K562 (cell line): ENCODE measurements around the gene PRKAR1A. TPM values are rescaled to one million over a fixed set of nuclear protein-coding genes. Genes with fewer than 3 reads are reported as not detected.

ENCODE experiments used
- BRD4 ChIP-seq: fragments of 200-600 bp; sonication (generic); IDR thresholded peaks from 2 replicates; pipeline ENCODE4 v1.6.1; 2017; ENCODE audit warnings: inconsistent platforms
- CHD4 ChIP-seq: fragments of 200-600 bp; sonication (generic); IDR thresholded peaks from 3 replicates; pipeline ENCODE4 v1.6.1; 2012; ENCODE audit warnings: low read depth, mild to moderate bottlenecking, mixed read lengths, low read length, inconsistent platforms; ENCODE audit not compliant: insufficient read depth, insufficient replicate concordance, poor library complexity, severe bottlenecking
- CXXC5 ChIP-seq: fragments of 250-450 bp; sonication (Bioruptor Pico); IDR thresholded peaks from 2 replicates; pipeline ENCODE4 v1.8.0; 2022; ENCODE audit warnings: inconsistent platforms, mild to moderate bottlenecking, moderate library complexity
- FUS ChIP-seq: fragments of 200-400 bp; formaldehyde crosslinking; optimal IDR thresholded peaks from 2 replicates; pipeline ENCODE3; 2017; ENCODE audit warnings: low read depth, low read length
- MCM7 ChIP-seq, 2 experiments: fragments of 450-650 bp; IDR thresholded peaks; 2 replicates each; pipeline ENCODE4 v1.6.1; 2016 to 2018
- NCOA4 ChIP-seq: fragments of 450-650 bp; IDR thresholded peaks from 2 replicates; pipeline ENCODE4 v1.6.1; 2018; ENCODE audit warnings: mild to moderate bottlenecking; ENCODE audit not compliant: partially characterized antibody
- SLC30A9 ChIP-seq: fragments of 250-450 bp; sonication (Bioruptor Pico); IDR thresholded peaks from 2 replicates; pipeline ENCODE4 v1.8.0; 2022; ENCODE audit warnings: mild to moderate bottlenecking, moderate library complexity
- SRSF1 ChIP-seq: fragments of 200-400 bp; formaldehyde crosslinking; IDR thresholded peaks from 2 replicates; pipeline ENCODE4 v1.6.1; 2017; ENCODE audit warnings: mild to moderate bottlenecking, low read depth, low read length, moderate library complexity
- STAT5B ChIP-seq: fragments of 250-450 bp; sonication (Bioruptor Pico); IDR thresholded peaks from 2 replicates; pipeline ENCODE4 v1.8.0; 2021; ENCODE audit warnings: mild to moderate bottlenecking, inconsistent platforms
- TRIM24 ChIP-seq, 2 experiments: fragments of 450-650 bp; IDR thresholded peaks; 2 replicates each; pipeline ENCODE4 v1.6.1; 2016
- ZNF444 ChIP-seq: fragments of 250-450 bp; sonication (Bioruptor Pico); IDR thresholded peaks from 2 replicates; pipeline ENCODE4 v1.4.0; 2020; ENCODE audit warnings: mild to moderate bottlenecking, moderate library complexity
- polyA plus RNA-seq, 8 experiments: library from polyadenylated mRNA; depleted of rRNA in 4 of 8; stranded (reverse) in 5 of 8; unstranded in 3 of 8; fragments of >200 nt; fragmentation: Nextera tagmentation in 2 of 8; fragmentation: Illumina TruSeq in 1 of 8; extraction: Ambion mirVana in 2 of 8; extraction: Trizol in 1 of 8; gene quantifications; 2 replicates each; pipeline versions ENCODE4 v1.2.1 to v1.2.3, GENCODE V29; 2011 to 2014; ENCODE audit warnings: inconsistent platforms in 1 of 8, missing spikeins in 1 of 8
- total RNA-seq, 7 experiments: library from RNA; depleted of rRNA in 6 of 7; stranded (reverse); fragments of >200 nt in 6 of 7; fragmentation: Illumina TruSeq in 2 of 7; extraction: Trizol in 2 of 7; gene quantifications; 2 replicates each; pipeline versions ENCODE4 v1.2.1 to v1.2.3, GENCODE V29; 2011 to 2021; ENCODE audit warnings: low replicate concordance in 1 of 7
- TF ChIP-seq, protein P1 (sequence below): fragments of 450-650 bp; IDR thresholded peaks from 2 replicates; pipeline ENCODE4 v1.6.1; 2016; ENCODE audit warnings: mild to moderate bottlenecking, moderate library complexity
- TF ChIP-seq, protein P2 (sequence below): fragments of 250-450 bp; sonication (Bioruptor Pico); IDR thresholded peaks from 2 replicates; pipeline ENCODE4 v1.5.1; 2021; ENCODE audit warnings: mild to moderate bottlenecking
- TF ChIP-seq, protein P3 (sequence below): sonication (generic); formaldehyde crosslinking; IDR thresholded peaks from 2 replicates; pipeline ENCODE4 v1.8.0; 2023; ENCODE audit warnings: mild to moderate bottlenecking, missing genetic modification reagents

Gene PRKAR1A
- total and polyA plus RNA-seq, 9 of the 15 experiments (the other 6 are each of a cell fraction or from before 2014, with no cell fraction given): 15.0 to 95.6 (median 67.5) TPM

DNA sequence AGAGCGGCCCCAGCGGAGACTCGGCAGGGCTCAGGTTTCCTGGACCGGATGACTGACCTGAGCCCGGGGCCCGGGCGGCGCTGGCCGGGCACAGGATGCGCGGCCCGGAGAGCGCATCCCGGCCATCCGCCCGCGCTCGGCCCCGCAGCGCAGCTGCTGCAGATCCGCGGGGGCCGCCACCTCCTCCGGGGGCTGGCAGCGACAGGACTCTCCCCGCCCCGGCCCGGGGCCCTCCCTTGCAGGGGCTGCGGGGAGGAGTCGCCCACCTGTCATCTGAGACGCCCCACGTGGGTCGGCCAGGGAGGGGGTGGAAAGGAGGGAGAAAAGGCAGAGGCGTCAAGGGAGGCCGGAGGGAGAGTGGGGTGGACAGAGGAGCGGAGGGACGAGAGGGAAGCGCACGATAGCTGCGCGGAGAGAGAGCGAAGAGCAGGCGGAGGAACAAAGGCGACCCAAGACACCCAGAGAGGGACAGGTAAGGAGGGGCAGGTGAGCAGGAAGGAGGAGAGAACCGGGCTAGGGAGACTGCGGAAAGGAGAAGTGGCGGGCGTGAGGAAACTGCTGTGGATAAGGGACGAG is 471 bp upstream of the PRKAR1A start (continued):
- TF ChIP-seq, protein P1, sequence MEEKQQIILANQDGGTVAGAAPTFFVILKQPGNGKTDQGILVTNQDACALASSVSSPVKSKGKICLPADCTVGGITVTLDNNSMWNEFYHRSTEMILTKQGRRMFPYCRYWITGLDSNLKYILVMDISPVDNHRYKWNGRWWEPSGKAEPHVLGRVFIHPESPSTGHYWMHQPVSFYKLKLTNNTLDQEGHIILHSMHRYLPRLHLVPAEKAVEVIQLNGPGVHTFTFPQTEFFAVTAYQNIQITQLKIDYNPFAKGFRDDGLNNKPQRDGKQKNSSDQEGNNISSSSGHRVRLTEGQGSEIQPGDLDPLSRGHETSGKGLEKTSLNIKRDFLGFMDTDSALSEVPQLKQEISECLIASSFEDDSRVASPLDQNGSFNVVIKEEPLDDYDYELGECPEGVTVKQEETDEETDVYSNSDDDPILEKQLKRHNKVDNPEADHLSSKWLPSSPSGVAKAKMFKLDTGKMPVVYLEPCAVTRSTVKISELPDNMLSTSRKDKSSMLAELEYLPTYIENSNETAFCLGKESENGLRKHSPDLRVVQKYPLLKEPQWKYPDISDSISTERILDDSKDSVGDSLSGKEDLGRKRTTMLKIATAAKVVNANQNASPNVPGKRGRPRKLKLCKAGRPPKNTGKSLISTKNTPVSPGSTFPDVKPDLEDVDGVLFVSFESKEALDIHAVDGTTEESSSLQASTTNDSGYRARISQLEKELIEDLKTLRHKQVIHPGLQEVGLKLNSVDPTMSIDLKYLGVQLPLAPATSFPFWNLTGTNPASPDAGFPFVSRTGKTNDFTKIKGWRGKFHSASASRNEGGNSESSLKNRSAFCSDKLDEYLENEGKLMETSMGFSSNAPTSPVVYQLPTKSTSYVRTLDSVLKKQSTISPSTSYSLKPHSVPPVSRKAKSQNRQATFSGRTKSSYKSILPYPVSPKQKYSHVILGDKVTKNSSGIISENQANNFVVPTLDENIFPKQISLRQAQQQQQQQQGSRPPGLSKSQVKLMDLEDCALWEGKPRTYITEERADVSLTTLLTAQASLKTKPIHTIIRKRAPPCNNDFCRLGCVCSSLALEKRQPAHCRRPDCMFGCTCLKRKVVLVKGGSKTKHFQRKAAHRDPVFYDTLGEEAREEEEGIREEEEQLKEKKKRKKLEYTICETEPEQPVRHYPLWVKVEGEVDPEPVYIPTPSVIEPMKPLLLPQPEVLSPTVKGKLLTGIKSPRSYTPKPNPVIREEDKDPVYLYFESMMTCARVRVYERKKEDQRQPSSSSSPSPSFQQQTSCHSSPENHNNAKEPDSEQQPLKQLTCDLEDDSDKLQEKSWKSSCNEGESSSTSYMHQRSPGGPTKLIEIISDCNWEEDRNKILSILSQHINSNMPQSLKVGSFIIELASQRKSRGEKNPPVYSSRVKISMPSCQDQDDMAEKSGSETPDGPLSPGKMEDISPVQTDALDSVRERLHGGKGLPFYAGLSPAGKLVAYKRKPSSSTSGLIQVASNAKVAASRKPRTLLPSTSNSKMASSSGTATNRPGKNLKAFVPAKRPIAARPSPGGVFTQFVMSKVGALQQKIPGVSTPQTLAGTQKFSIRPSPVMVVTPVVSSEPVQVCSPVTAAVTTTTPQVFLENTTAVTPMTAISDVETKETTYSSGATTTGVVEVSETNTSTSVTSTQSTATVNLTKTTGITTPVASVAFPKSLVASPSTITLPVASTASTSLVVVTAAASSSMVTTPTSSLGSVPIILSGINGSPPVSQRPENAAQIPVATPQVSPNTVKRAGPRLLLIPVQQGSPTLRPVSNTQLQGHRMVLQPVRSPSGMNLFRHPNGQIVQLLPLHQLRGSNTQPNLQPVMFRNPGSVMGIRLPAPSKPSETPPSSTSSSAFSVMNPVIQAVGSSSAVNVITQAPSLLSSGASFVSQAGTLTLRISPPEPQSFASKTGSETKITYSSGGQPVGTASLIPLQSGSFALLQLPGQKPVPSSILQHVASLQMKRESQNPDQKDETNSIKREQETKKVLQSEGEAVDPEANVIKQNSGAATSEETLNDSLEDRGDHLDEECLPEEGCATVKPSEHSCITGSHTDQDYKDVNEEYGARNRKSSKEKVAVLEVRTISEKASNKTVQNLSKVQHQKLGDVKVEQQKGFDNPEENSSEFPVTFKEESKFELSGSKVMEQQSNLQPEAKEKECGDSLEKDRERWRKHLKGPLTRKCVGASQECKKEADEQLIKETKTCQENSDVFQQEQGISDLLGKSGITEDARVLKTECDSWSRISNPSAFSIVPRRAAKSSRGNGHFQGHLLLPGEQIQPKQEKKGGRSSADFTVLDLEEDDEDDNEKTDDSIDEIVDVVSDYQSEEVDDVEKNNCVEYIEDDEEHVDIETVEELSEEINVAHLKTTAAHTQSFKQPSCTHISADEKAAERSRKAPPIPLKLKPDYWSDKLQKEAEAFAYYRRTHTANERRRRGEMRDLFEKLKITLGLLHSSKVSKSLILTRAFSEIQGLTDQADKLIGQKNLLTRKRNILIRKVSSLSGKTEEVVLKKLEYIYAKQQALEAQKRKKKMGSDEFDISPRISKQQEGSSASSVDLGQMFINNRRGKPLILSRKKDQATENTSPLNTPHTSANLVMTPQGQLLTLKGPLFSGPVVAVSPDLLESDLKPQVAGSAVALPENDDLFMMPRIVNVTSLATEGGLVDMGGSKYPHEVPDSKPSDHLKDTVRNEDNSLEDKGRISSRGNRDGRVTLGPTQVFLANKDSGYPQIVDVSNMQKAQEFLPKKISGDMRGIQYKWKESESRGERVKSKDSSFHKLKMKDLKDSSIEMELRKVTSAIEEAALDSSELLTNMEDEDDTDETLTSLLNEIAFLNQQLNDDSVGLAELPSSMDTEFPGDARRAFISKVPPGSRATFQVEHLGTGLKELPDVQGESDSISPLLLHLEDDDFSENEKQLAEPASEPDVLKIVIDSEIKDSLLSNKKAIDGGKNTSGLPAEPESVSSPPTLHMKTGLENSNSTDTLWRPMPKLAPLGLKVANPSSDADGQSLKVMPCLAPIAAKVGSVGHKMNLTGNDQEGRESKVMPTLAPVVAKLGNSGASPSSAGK: peak; percentile 90
- 0 out of 4 replicates have a peak, but pooled peaks of 1 of the 2 experiments have one; percentile 21 for TF ChIP-seq TRIM24 (IDR thresholded peaks at IDR 0.05)
- TF ChIP-seq FUS: no peak
- TF ChIP-seq, protein P2, sequence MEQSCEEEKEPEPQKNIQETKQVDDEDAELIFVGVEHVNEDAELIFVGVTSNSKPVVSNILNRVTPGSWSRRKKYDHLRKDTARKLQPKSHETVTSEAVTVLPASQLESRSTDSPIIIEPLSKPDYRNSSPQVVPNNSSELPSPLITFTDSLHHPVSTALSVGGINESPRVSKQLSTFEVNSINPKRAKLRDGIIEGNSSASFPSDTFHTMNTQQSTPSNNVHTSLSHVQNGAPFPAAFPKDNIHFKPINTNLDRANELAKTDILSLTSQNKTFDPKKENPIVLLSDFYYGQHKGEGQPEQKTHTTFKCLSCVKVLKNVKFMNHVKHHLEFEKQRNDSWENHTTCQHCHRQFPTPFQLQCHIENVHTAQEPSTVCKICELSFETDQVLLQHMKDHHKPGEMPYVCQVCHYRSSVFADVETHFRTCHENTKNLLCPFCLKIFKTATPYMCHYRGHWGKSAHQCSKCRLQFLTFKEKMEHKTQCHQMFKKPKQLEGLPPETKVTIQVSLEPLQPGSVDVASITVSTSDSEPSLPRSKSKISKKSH (CRISPR knock-in tag): no peak
- no peak for TF ChIP-seq SRSF1
- TF ChIP-seq, protein P3, sequence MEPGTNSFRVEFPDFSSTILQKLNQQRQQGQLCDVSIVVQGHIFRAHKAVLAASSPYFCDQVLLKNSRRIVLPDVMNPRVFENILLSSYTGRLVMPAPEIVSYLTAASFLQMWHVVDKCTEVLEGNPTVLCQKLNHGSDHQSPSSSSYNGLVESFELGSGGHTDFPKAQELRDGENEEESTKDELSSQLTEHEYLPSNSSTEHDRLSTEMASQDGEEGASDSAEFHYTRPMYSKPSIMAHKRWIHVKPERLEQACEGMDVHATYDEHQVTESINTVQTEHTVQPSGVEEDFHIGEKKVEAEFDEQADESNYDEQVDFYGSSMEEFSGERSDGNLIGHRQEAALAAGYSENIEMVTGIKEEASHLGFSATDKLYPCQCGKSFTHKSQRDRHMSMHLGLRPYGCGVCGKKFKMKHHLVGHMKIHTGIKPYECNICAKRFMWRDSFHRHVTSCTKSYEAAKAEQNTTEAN (CRISPR knock-in tag): no peak
- TF ChIP-seq STAT5B (CRISPR knock-in tag): no peak
- no peak for TF ChIP-seq MCM7 (IDR thresholded peaks at IDR 0.05)
- peak; percentile 49 for TF ChIP-seq CXXC5 (CRISPR knock-in tag)
- peak; percentile 27 for TF ChIP-seq NCOA4
- TF ChIP-seq SLC30A9: no peak
- no peak for TF ChIP-seq ZNF444
- no peak for TF ChIP-seq CHD4
- TF ChIP-seq BRD4: no peak; the same call in 1 of the 2 replicates
